Loucy (cell line): ENCODE data around the gene JMJD8.
A peak's percentile ranks its signal among the peaks of the same experiment; 100 is the strongest.

ENCODE experiments used
- H2AFZ ChIP-seq: fragments of 200-600 bp; sonication (generic); 2 replicates; pipeline ENCODE4 v1.6.0; 2016; ENCODE audit warnings: antibody characterized with exemption, mild to moderate bottlenecking, low read length, moderate library complexity
- H3F3A ChIP-seq: fragments of 200-600 bp; 2 replicates; pipeline ENCODE4 v1.6.0; 2016; ENCODE audit warnings: antibody characterized with exemption, low read depth, mild to moderate bottlenecking
- H3K27me3 ChIP-seq: fragments of 200-600 bp; sonication (generic); 2 replicates; pipeline ENCODE4 v1.6.1; 2014; ENCODE audit warnings: low read length, mild to moderate bottlenecking; ENCODE audit not compliant: insufficient read depth, poor library complexity, severe bottlenecking
- H3K36me3 ChIP-seq: fragments of 200-600 bp; sonication (generic); 2 replicates; pipeline ENCODE4 v1.6.1; 2016; ENCODE audit warnings: low read length; ENCODE audit not compliant: insufficient read depth
- H3K4me1 ChIP-seq: fragments of 200-600 bp; sonication (generic); 2 replicates; pipeline ENCODE4 v1.5.1; 2014; ENCODE audit warnings: low read length, mild to moderate bottlenecking; ENCODE audit not compliant: insufficient read depth, poor library complexity, severe bottlenecking
- H3K4me2 ChIP-seq: fragments of 200-600 bp; sonication (generic); 2 replicates; pipeline ENCODE4 v1.6.0; 2014; ENCODE audit warnings: antibody characterized with exemption, low read length, low read depth, mild to moderate bottlenecking; ENCODE audit not compliant: poor library complexity, severe bottlenecking
- H3K4me3 ChIP-seq: fragments of 200-600 bp; sonication (generic); 2 replicates; pipeline ENCODE4 v1.5.1; 2014; ENCODE audit warnings: low read length, mild to moderate bottlenecking, mixed read lengths; ENCODE audit not compliant: poor library complexity, severe bottlenecking
- H3K79me2 ChIP-seq: fragments of 200-600 bp; sonication (generic); 2 replicates; pipeline ENCODE4 v1.6.1; 2014; ENCODE audit warnings: low read length; ENCODE audit not compliant: insufficient read depth
- H3K9ac ChIP-seq: fragments of 200-600 bp; sonication (generic); 2 replicates; pipeline ENCODE4 v1.6.0; 2014; ENCODE audit warnings: mild to moderate bottlenecking, low read depth, low read length, moderate library complexity; ENCODE audit not compliant: poor library complexity, severe bottlenecking
- H3K9me2 ChIP-seq: fragments of 200-600 bp; sonication (generic); replicated peaks from 2 replicates; pipeline ENCODE4 v1.6.1; 2016; ENCODE audit warnings: low read depth, low read length, mixed read lengths
- H3K9me3 ChIP-seq: fragments of 200-600 bp; sonication (generic); 2 replicates; pipeline ENCODE4 v1.6.1; 2014; ENCODE audit warnings: mild to moderate bottlenecking, antibody characterized with exemption, low read length, low read depth; ENCODE audit not compliant: insufficient read depth
- H4K20me1 ChIP-seq: fragments of 200-600 bp; sonication (generic); 2 replicates; pipeline ENCODE4 v1.6.0; 2014; ENCODE audit warnings: antibody characterized with exemption, low read length, mild to moderate bottlenecking; ENCODE audit not compliant: insufficient read depth, poor library complexity, severe bottlenecking
- CTCF ChIP-seq: fragments of 200-600 bp; sonication (generic); conservative IDR thresholded peaks from 2 replicates; pipeline ENCODE4 v1.5.1; 2014; ENCODE audit warnings: mild to moderate bottlenecking, antibody characterized with exemption, low read length
- EZH2phosphoT487 ChIP-seq: fragments of 200-600 bp; IDR thresholded peaks from 2 replicates; pipeline ENCODE4 v1.6.1; 2018; ENCODE audit warnings: antibody characterized with exemption, mild to moderate bottlenecking, moderate library complexity, borderline replicate concordance

The JMJD8 gene

GRCh38 chr16:716768-717325, 32.7 kb upstream of the JMJD8 start:
- H3K79me2 ChIP-seq, result no peaks in the 10 kb centered on the region
- no peaks in the 10 kb centered on the region for H3K36me3 ChIP-seq
- H3K9ac ChIP-seq, result no peak overlapping the region
- no peak overlapping the region for H2AFZ ChIP-seq
- peaks cover 7% of the 10 kb centered on the region for H3K4me1 ChIP-seq
- H3F3A ChIP-seq, result no peaks in the 10 kb centered on the region
- TF ChIP-seq CTCF (no peak), EZH2phosphoT487 (no peak)
- no peak overlapping the region for H3K4me3 ChIP-seq
- no peak overlapping the region for H3K4me2 ChIP-seq
- H3K9me2 ChIP-seq, result no peaks in the 10 kb centered on the region
- H4K20me1 ChIP-seq, result no peaks in the 10 kb centered on the region
- H3K27me3 ChIP-seq, result no peaks in the 10 kb centered on the region
- no peaks in the 10 kb centered on the region for H3K9me3 ChIP-seq

DNA sequence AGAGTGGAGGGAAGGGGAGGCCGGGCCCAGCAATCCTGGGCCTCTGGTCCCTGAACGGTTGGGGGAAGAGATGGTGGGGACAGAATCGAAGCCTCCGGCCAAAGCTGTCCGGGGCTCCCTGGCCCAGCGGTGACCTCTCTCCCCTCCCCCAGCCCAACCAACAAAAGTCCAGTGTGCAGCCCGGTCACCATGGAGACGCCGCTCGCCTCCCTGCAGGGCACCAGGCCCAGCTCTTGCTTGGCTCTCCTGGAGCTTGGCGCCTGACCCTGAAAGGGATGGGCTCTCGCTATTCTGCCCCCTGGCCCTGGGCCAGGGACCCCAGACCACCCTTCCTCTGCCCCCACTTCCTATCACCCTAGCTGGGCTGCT, 32.0 kb upstream of the JMJD8 start:
- no peak overlapping the region for H3K9ac ChIP-seq
- H3K4me3 ChIP-seq, result no peak overlapping the region
- no peaks in the 10 kb centered on the region for H3K36me3 ChIP-seq
- no peaks in the 10 kb centered on the region for H4K20me1 ChIP-seq
- H3K4me1 ChIP-seq, result peaks cover 7% of the 10 kb centered on the region
- H3K4me2 ChIP-seq, result no peak overlapping the region
- no peaks in the 10 kb centered on the region for H3K9me3 ChIP-seq
- no peaks in the 10 kb centered on the region for H3K79me2 ChIP-seq
- H3F3A ChIP-seq, result no peaks in the 10 kb centered on the region
- H3K9me2 ChIP-seq, result no peaks in the 10 kb centered on the region
- H3K27me3 ChIP-seq, result no peaks in the 10 kb centered on the region
- H2AFZ ChIP-seq, result no peak overlapping the region
- TF ChIP-seq CTCF (no peak), EZH2phosphoT487 (no peak)

GRCh38 chr16:715477-716199, 31.5 kb upstream of the JMJD8 start:
- Histone ChIP-seq H3K9me2 (no peaks in the 10 kb centered on the region), H3K79me2 (no peaks in the 10 kb centered on the region), H4K20me1 (no peaks in the 10 kb centered on the region), H3K4me3 (peak overlapping the region; percentile 60), H3K36me3 (no peaks in the 10 kb centered on the region), H3K4me1 (peaks cover 7% of the 10 kb centered on the region), H2AFZ (no peak overlapping the region), H3K9ac (no peak overlapping the region), H3K9me3 (no peaks in the 10 kb centered on the region), H3K4me2 (peak overlapping the region; percentile 44), H3K27me3 (no peaks in the 10 kb centered on the region), H3F3A (no peaks in the 10 kb centered on the region)
- no peak for TF ChIP-seq CTCF
- no peak for TF ChIP-seq EZH2phosphoT487
